ENCODE results near the gene IL34. TPM values are rescaled to one million over a fixed set of nuclear protein-coding genes. Genes with fewer than 3 reads are reported as not detected.

The IL34 gene
- polyA plus RNA-seq, 2 of the 4 experiments (the other 2 are of a cell fraction): 0.25 to 0.40 TPM

DNA sequence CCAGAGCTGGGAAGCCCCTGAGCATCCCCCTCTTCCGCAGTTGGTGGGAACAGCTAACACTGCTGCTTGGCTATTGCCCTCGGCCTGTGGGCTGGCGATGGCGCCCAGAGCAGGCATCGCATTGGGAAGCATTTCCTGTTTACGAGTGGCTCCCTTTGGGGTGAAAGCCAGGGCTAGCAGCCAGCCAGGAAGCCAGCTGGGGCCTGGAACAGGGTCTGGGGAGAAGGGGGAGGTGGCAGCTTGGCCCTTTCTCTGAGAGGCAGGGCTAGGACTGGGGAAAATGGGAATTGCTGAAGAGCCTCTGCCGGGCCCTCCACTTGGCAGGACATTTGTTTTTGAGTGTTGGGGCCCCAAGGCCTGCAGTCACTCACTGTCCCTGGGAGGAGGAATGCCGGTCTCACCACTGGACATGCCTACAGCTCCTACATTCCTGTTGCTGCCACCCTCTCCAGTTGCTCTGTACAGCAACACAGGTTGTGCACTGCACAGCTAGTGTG, 41.9 kb downstream of the IL34 start:
- 88% methylated on average over 8 of the region's 8 CpGs for WGBS (ENCODE audit: missing lambda C conversion rate)
- ChIA-PET POLR2A (interaction anchor here (1.5 kb wide), 1 partner anchor 58 kb away, joined by 3 read pairs; no protein-coding TSS in a partner anchor), CTCF (interaction anchor here (1.4 to 23.4 kb wide), 7 partner anchors 9 to 83 kb away, joined by 3 to 463 read pairs (median 10); no protein-coding TSS in a partner anchor)
- TF ChIP-seq TFCP2L1 (CRISPR knock-in tag; IDR thresholded peaks at IDR 0.05): no peak
- TF ChIP-seq, protein P1, sequence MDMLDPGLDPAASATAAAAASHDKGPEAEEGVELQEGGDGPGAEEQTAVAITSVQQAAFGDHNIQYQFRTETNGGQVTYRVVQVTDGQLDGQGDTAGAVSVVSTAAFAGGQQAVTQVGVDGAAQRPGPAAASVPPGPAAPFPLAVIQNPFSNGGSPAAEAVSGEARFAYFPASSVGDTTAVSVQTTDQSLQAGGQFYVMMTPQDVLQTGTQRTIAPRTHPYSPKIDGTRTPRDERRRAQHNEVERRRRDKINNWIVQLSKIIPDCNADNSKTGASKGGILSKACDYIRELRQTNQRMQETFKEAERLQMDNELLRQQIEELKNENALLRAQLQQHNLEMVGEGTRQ (IDR thresholded peaks at IDR 0.05): no peak
- TF ChIP-seq NFE2L2 (conservative IDR thresholded peaks at IDR 0.05; ENCODE audit: low read length): no peak
- no peak for TF ChIP-seq CHD4 (IDR thresholded peaks at IDR 0.05; ENCODE audit: borderline replicate concordance)
- TF ChIP-seq HES2 (IDR thresholded peaks at IDR 0.05): no peak
- TF ChIP-seq, protein P2, sequence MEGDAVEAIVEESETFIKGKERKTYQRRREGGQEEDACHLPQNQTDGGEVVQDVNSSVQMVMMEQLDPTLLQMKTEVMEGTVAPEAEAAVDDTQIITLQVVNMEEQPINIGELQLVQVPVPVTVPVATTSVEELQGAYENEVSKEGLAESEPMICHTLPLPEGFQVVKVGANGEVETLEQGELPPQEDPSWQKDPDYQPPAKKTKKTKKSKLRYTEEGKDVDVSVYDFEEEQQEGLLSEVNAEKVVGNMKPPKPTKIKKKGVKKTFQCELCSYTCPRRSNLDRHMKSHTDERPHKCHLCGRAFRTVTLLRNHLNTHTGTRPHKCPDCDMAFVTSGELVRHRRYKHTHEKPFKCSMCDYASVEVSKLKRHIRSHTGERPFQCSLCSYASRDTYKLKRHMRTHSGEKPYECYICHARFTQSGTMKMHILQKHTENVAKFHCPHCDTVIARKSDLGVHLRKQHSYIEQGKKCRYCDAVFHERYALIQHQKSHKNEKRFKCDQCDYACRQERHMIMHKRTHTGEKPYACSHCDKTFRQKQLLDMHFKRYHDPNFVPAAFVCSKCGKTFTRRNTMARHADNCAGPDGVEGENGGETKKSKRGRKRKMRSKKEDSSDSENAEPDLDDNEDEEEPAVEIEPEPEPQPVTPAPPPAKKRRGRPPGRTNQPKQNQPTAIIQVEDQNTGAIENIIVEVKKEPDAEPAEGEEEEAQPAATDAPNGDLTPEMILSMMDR (IDR thresholded peaks at IDR 0.05): no peak
- TF ChIP-seq GATA3 (IDR thresholded peaks at IDR 0.05; ENCODE audit: borderline replicate concordance): no peak
- no peak for TF ChIP-seq MAZ (IDR thresholded peaks at IDR 0.05; ENCODE audit: borderline replicate concordance, low read depth, low read length)
- TF ChIP-seq FOXS1 (CRISPR knock-in tag; IDR thresholded peaks at IDR 0.05): no peak
- no peak for TF ChIP-seq EHMT2 (IDR thresholded peaks at IDR 0.05; ENCODE audit: low read depth)
- no peak for FAIRE-seq
- Histone ChIP-seq H3K4me2 (no peak overlapping the region), H3K27ac (peak overlapping the region; percentile 36 to 97; a peak in 4 of 6 replicates), H3K4me1 (peaks cover 84% of the 10 kb centered on the region), H3K4me3 (no peak overlapping the region), H3K9me3 (no peaks in the 10 kb centered on the region)
- no peak for DNase-seq (ENCODE audit: low read depth in 1 of 2, low spot score in 1 of 2)
- no peak for ATAC-seq

DNA sequence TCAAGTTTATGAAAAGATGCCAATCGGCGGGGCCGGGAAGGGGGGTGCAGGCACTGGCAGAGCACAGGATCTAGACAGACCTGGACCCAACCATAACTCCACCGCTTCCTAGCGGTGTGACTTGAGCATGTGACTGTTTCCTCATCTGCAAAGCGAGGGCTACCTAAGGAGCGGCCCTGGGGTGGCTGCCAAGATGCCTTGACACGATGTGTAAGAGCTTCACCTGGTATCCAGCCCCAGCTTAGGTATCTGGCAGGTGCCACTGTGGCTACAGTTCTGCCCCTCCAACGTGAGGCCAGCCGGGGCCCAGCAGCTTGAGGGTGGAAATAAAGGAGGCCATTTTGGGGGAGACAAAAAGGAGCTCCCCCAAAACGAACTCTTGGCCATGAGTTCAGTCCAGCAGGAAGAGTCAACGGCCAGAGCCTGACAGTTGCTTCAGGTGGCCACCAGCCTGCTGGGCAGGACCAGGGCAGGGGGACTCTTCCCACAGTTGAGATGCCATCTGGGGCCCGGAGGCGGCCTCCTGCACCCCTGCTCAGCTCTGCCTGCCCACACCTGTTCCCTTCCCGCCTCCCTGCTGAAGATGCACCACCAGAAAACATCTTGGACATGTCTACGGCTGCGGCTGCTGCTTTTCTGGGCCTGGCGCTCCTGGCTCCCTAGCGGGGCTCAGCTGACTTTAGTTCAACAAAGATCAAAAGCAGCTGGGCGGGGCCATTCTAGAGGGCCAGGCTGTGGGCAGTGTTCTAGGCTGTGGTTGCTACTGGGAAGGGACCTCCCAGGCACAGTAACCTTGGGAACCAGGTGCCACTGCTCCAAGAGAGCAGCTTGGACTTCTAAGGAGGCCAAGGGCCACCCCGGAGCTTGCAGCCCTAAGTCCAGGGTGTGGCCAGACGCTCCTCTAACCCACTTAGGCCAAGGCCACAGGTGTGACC, 42.9 kb downstream of the IL34 start:
- no peak for DNase-seq (ENCODE audit: low read depth in 1 of 2, low spot score in 1 of 2)
- CTCF ChIA-PET: interaction anchor here (1.0 to 23.4 kb wide), 6 partner anchors 10 to 82 kb away, joined by 3 to 463 read pairs (median 20); no protein-coding TSS in a partner anchor
- Histone ChIP-seq H3K4me2 (no peak overlapping the region), H3K4me1 (peaks cover 85% of the 10 kb centered on the region), H3K9me3 (no peaks in the 10 kb centered on the region), H3K27ac (peak overlapping the region; percentile 97 to 100; a peak in 4 of 6 replicates), H3K4me3 (no peak overlapping the region)
- POLR2A ChIA-PET: interaction anchor here (1.5 kb wide), 1 partner anchor 57 kb away, joined by 3 read pairs; no protein-coding TSS in a partner anchor
- no peak for ATAC-seq
- TF ChIP-seq SMC3 (IDR thresholded peaks at IDR 0.05) (no peak), CHD2 (IDR thresholded peaks at IDR 0.05; ENCODE audit: low read length, partially characterized antibody) (no peak), PBX3 (IDR thresholded peaks at IDR 0.05) (no peak), RNF2 (IDR thresholded peaks at IDR 0.05; ENCODE audit: borderline replicate concordance, low read depth) (no peak), REST (IDR thresholded peaks at IDR 0.05) (no peak), POLR2A (IDR thresholded peaks at IDR 0.05; ENCODE audit: low read length) (no peak), CBX8 (IDR thresholded peaks at IDR 0.05) (no peak), ZC3H11A (IDR thresholded peaks at IDR 0.05) (no peak), NPAS2 (CRISPR knock-in tag; IDR thresholded peaks at IDR 0.05; ENCODE audit: borderline replicate concordance) (no peak), MAFK (IDR thresholded peaks at IDR 0.05; ENCODE audit: partially characterized antibody) (no peak), RARB (CRISPR knock-in tag; IDR thresholded peaks at IDR 0.05) (no peak), EHMT2 (IDR thresholded peaks at IDR 0.05; ENCODE audit: low read depth) (no peak), FOSB (CRISPR knock-in tag; IDR thresholded peaks at IDR 0.05) (no peak)
- WGBS (ENCODE audit: missing lambda C conversion rate): 89% methylated on average over 16 of the region's 22 CpGs
- FAIRE-seq: no peak
